ENCODE results near the gene TMEM37. TPM values are rescaled to one million over a fixed set of nuclear protein-coding genes. Genes with fewer than 3 reads are reported as not detected.

Gene TMEM37
- total and polyA plus RNA-seq, 2 of the 8 experiments (the other 6 are each of a cell fraction or from before 2014, with no cell fraction given): 11.0 to 16.2 TPM

DNA sequence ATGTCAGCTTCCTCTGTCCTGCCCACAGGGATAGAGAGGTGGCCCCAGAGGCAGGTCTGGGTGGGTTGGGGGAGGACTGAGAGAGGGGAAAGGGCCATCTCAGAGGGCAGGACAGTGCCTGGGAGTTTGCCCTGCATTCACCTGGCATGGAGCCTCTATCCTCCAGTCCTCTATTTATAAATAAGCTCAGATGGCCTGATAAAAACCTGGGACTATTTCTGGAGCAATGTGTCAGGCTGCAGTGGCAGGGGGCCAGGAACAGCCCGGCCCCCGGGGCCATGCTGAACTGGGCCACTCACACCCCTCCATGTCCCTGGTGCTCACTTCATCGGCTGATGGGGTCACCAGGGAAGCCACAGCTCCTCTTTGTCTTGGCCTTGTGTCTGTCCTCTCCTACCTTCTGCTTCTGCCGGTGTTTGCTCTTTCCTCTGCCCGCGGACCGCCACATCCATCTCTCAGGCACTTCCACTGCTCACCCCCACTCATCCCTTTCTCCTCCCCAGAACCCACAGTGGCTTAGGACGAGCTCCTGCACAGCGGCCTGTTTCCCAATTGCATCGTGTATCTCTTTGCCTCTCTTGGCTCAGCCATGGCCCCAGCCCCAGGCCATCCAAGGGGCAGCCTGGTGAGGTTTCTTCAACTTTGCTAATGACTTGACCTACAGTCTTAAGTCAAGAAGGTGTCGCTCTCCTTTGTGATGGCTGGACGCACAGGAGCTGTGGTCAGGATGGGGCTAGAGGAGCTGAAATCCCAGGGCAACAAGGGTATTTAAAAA is 53.9 kb downstream of the TMEM37 start:
- Histone ChIP-seq H2BK15ac (ENCODE audit: low read length) (no peak overlapping the region), H2AFZ (ENCODE audit: low read length) (no peak overlapping the region), H4K5ac (ENCODE audit: insufficient read length, low read depth, low read length) (no peak overlapping the region), H2BK5ac (ENCODE audit: low read depth, low read length) (no peak overlapping the region), H3K23me2 (ENCODE audit: low read depth, low read length) (no peaks in the 10 kb centered on the region), H3K36me3 (ENCODE audit: control insufficient read depth in 2 of 4, insufficient read depth in 4 of 4, low read length in 3 of 4) (no peaks in the 10 kb centered on the region), H2BK120ac (replicated peaks; ENCODE audit: low read depth, low read length) (no peak overlapping the region), H3K23ac (ENCODE audit: insufficient read length) (no peak overlapping the region), H3K4ac (replicated peaks; ENCODE audit: insufficient read length, low read depth, low read length) (no peak overlapping the region), H3K27ac (ENCODE audit: low read depth, low read length) (no peak overlapping the region), H3K4me1 (replicated peaks in 1 of 4; ENCODE audit: control insufficient read depth in 3 of 4, insufficient read depth in 4 of 4, low read length in 3 of 4) (peaks cover 0 to 8% (median 1%) of the 10 kb centered on the region in 4 experiments; a peak in 4 of 7 replicates), H3K4me2 (ENCODE audit: insufficient read depth in 1 of 2, low read depth in 2 of 2, low read length in 2 of 2) (no peak overlapping the region), H2AK5ac (ENCODE audit: low read depth, low read length) (no peak overlapping the region), H3K14ac (ENCODE audit: insufficient read length) (no peak overlapping the region), H2BK12ac (ENCODE audit: low read depth, low read length) (no peak overlapping the region), H4K91ac (replicated peaks; ENCODE audit: insufficient read length, low read length) (no peak overlapping the region), H3K9ac (replicated peaks in 1 of 4; ENCODE audit: extremely low read depth in 1 of 4, low read depth in 3 of 4, low read length in 3 of 4) (no peak overlapping the region), H3K9me3 (ENCODE audit: insufficient read depth in 2 of 2, low read depth in 1 of 2, low read length in 1 of 2) (no peaks in the 10 kb centered on the region), H3K79me1 (ENCODE audit: low read depth, low read length) (no peaks in the 10 kb centered on the region), H3K56ac (replicated peaks; ENCODE audit: insufficient read length, low read depth, low read length) (no peak overlapping the region), H3K18ac (ENCODE audit: extremely low read depth, low read length) (no peak overlapping the region), H3K79me2 (ENCODE audit: control insufficient read depth in 1 of 2, insufficient read depth in 2 of 2, low read length in 2 of 2) (no peaks in the 10 kb centered on the region), H3K4me3 (ENCODE audit: extremely low read depth in 1 of 4, insufficient read depth in 2 of 4, low read depth in 3 of 4, low read length in 4 of 4) (no peak overlapping the region), H3K27me3 (replicated peaks in 1 of 4; ENCODE audit: control insufficient read depth in 3 of 4, extremely low read depth in 1 of 4, insufficient read depth in 3 of 4, low read length in 3 of 4) (no peaks in the 10 kb centered on the region; a peak in 1 of 7 replicates), H2BK20ac (ENCODE audit: low read length) (no peak overlapping the region), H4K8ac (ENCODE audit: extremely low read depth, insufficient read depth, low read length) (no peak overlapping the region), H4K20me1 (replicated peaks in 1 of 2; ENCODE audit: control insufficient read depth in 1 of 2, insufficient read depth in 2 of 2, low read length in 2 of 2) (no peaks in the 10 kb centered on the region)
- no peak for FAIRE-seq
- POLR2A ChIA-PET (ENCODE audit: partially characterized antibody): interaction anchor here (0.9 kb wide), 1 partner anchor 9 kb away, joined by 4 read pairs; no protein-coding TSS in a partner anchor
- 94% methylated on average over 12 of the region's 12 CpGs; no CpG with 5 or more reads in 1 of the 2 experiments for WGBS, 2 experiments (ENCODE audit: extremely low coverage in 1 of 2, insufficient coverage in 1 of 2, insufficient read length in 1 of 2, insufficient replicate concordance in 2 of 2, low coverage in 1 of 2, low lambda C conversion rate in 2 of 2, missing lambda C conversion rate in 1 of 2)
- no peak for DNase-seq (ENCODE audit: low read depth in 1 of 2, low spot score in 2 of 2)
- CTCF ChIA-PET (ENCODE audit: partially characterized antibody): interaction anchor here (0.5 to 7.1 kb wide), 10 partner anchors 9 to 176 kb away, joined by 3 to 100 read pairs (median 5); no protein-coding TSS in a partner anchor
- TF ChIP-seq TAF1 (IDR thresholded peaks at IDR 0.05; ENCODE audit: low read depth, low read length) (no peak), FOSL1 (IDR thresholded peaks at IDR 0.05; ENCODE audit: insufficient read depth, low read depth, low read length) (no peak), GTF2F1 (IDR thresholded peaks at IDR 0.05; ENCODE audit: borderline replicate concordance, low read depth, low read length) (no peak), YY1 (IDR thresholded peaks at IDR 0.05; ENCODE audit: low read depth, low read length) (no peak), EP300 (IDR thresholded peaks at IDR 0.05; ENCODE audit: borderline replicate concordance in 1 of 2, low read depth in 2 of 2, low read length in 2 of 2) (no peak)
- TF ChIP-seq, protein P1, sequence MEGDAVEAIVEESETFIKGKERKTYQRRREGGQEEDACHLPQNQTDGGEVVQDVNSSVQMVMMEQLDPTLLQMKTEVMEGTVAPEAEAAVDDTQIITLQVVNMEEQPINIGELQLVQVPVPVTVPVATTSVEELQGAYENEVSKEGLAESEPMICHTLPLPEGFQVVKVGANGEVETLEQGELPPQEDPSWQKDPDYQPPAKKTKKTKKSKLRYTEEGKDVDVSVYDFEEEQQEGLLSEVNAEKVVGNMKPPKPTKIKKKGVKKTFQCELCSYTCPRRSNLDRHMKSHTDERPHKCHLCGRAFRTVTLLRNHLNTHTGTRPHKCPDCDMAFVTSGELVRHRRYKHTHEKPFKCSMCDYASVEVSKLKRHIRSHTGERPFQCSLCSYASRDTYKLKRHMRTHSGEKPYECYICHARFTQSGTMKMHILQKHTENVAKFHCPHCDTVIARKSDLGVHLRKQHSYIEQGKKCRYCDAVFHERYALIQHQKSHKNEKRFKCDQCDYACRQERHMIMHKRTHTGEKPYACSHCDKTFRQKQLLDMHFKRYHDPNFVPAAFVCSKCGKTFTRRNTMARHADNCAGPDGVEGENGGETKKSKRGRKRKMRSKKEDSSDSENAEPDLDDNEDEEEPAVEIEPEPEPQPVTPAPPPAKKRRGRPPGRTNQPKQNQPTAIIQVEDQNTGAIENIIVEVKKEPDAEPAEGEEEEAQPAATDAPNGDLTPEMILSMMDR (IDR thresholded peaks at IDR 0.05; ENCODE audit: control extremely low read depth in 1 of 3, insufficient read depth in 1 of 3, low read depth in 1 of 3, low read length in 3 of 3): no peak
- TF ChIP-seq, protein P2, sequence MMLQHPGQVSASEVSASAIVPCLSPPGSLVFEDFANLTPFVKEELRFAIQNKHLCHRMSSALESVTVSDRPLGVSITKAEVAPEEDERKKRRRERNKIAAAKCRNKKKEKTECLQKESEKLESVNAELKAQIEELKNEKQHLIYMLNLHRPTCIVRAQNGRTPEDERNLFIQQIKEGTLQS (IDR thresholded peaks at IDR 0.05; ENCODE audit: insufficient read depth, low read depth, low read length): no peak
- TF ChIP-seq, protein P3, sequence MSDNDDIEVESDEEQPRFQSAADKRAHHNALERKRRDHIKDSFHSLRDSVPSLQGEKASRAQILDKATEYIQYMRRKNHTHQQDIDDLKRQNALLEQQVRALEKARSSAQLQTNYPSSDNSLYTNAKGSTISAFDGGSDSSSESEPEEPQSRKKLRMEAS (IDR thresholded peaks at IDR 0.05): no peak
